GM12878 (cell line): Measurements from ENCODE around the gene SYNPO2L. TPM values are rescaled to one million over a fixed set of nuclear protein-coding genes. Genes with fewer than 3 reads are reported as not detected.

Experiments
- ATAC-seq: fragments of 200-7000 bp; cut with Tn5 transposase; 3 replicates; pipeline ENCODE4 v1.9.1; 2020; ENCODE audit warnings: mild to moderate bottlenecking, moderate library complexity
- BruUV-seq: library from RNA; stranded (reverse); fragments of 400-500 nt; replicated peaks from 2 replicates; lab custom pipeline; 2021; lab: Mats Ljungman, UMichigan
- CTCF ChIA-PET: fragments of 300-600 bp; sonication (Branson Sonifier 250); formaldehyde crosslinking; extraction: SDS; loops from one replicate; lab custom pipeline; 2021; ENCODE audit warnings: inconsistent platforms; lab: Yijun Ruan, JAX
- POLR2A ChIA-PET: fragments of 350-600 bp; formaldehyde crosslinking; extraction: SDS; loops from one replicate; lab custom pipeline; 2021; ENCODE audit warnings: inconsistent platforms; lab: Charles Lee
- RAD21 ChIA-PET: fragments of 300-600 bp; sonication (Branson Sonifier 250); formaldehyde crosslinking; loops from one replicate; lab custom pipeline; 2023; ENCODE audit warnings: antibody characterized with exemption; ENCODE audit not compliant: unreplicated experiment; lab: Charles Lee
- SMC1A ChIA-PET: fragments of 300-600 bp; sonication (Branson Sonifier 250); formaldehyde crosslinking; loops from one replicate; lab custom pipeline; 2023; ENCODE audit not compliant: unreplicated experiment, uncharacterized antibody; lab: Charles Lee
- DNase-seq: peaks from one replicate; pipeline ENCODE4 v3.0.0-alpha.2; 2011; ENCODE audit warnings: low read depth, low spot score
- FAIRE-seq: peaks from 3 replicates; lab custom pipeline; 2011; peaks lifted over from hg19 to GRCh38; lab: Jason Lieb, UNC
- H2AFZ ChIP-seq: 2 replicates; pipeline ENCODE4 v1.6.0; 2011; ENCODE audit warnings: low read depth, low read length, control low read depth; ENCODE audit not compliant: control insufficient read depth
- H3K27ac ChIP-seq: 2 replicates; pipeline ENCODE4 v1.5.1; 2011; ENCODE audit warnings: control low read depth; ENCODE audit not compliant: control insufficient read depth, insufficient read depth
- H3K27me3 ChIP-seq, 2 experiments: replicated peaks in 1 of 2; 2 replicates each; pipeline versions ENCODE4 v1.6.0 to v1.6.1; 2011; ENCODE audit warnings: low read length in 1 of 2; ENCODE audit not compliant: control insufficient read depth in 2 of 2, insufficient read depth in 2 of 2
- H3K36me3 ChIP-seq, 2 experiments: 2 replicates each; pipeline ENCODE4 v1.5.1; 2011; ENCODE audit warnings: low read length in 1 of 2; ENCODE audit not compliant: control insufficient read depth in 2 of 2, insufficient read depth in 2 of 2
- H3K4me1 ChIP-seq: 2 replicates; pipeline ENCODE4 v1.6.1; 2011; ENCODE audit warnings: mild to moderate bottlenecking, low read length, moderate library complexity, mixed read lengths; ENCODE audit not compliant: control insufficient read depth, insufficient read depth
- H3K4me2 ChIP-seq: 2 replicates; pipeline ENCODE4 v1.6.0; 2011; ENCODE audit warnings: control low read depth; ENCODE audit not compliant: control insufficient read depth, insufficient read depth
- H3K4me3 ChIP-seq: fragments of 200-600 bp; sonication (generic); 2 replicates; pipeline ENCODE4 v1.5.1; 2016
- H3K79me2 ChIP-seq: 2 replicates; pipeline ENCODE4 v1.6.0; 2011; ENCODE audit warnings: low read length; ENCODE audit not compliant: control insufficient read depth, insufficient read depth
- H3K9ac ChIP-seq: 2 replicates; pipeline ENCODE4 v1.8.0; 2011; ENCODE audit warnings: low read length, control low read depth, mixed read lengths; ENCODE audit not compliant: control insufficient read depth, insufficient read depth
- H3K9me3 ChIP-seq: replicated peaks from 3 replicates; pipeline ENCODE4 v1.5.1; 2011; ENCODE audit warnings: mild to moderate bottlenecking, low read length; ENCODE audit not compliant: control insufficient read depth, insufficient read depth
- H4K20me1 ChIP-seq: 2 replicates; pipeline ENCODE4 v1.6.0; 2011; ENCODE audit not compliant: control insufficient read depth, insufficient read depth
- ATF3 ChIP-seq: IDR thresholded peaks from 2 replicates; pipeline ENCODE4 v1.6.1; 2011; ENCODE audit warnings: low read depth, mild to moderate bottlenecking, low read length, moderate library complexity, borderline replicate concordance; ENCODE audit errors: extremely low read depth
- CEBPZ ChIP-seq: fragments of 150-350 bp; IDR thresholded peaks from 2 replicates; pipeline ENCODE4 v1.6.1; 2016; ENCODE audit warnings: low read depth, low read length
- CHD1 ChIP-seq: IDR thresholded peaks from 2 replicates; pipeline ENCODE4 v1.6.1; 2012; ENCODE audit warnings: low read depth, low read length, improper control_type of control experiment
- ELK1 ChIP-seq: IDR thresholded peaks from 2 replicates; pipeline ENCODE4 v1.6.1; 2012; ENCODE audit warnings: low read depth, low read length, improper control_type of control experiment
- KDM1A ChIP-seq: fragments of 200-600 bp; sonication (generic); IDR thresholded peaks from 2 replicates; pipeline ENCODE4 v1.6.1; 2016; ENCODE audit warnings: borderline replicate concordance
- MYC ChIP-seq: IDR thresholded peaks from 2 replicates; pipeline ENCODE4 v1.6.1; 2011; ENCODE audit warnings: mild to moderate bottlenecking, low read length, moderate library complexity, inconsistent platforms; ENCODE audit not compliant: insufficient read depth, insufficient replicate concordance, insufficient read length, severe bottlenecking
- NBN ChIP-seq: fragments of 450-650 bp; IDR thresholded peaks from 2 replicates; pipeline ENCODE4 v1.6.1; 2016
- PML ChIP-seq: IDR thresholded peaks from 2 replicates; pipeline ENCODE4 v1.6.1; 2012; ENCODE audit warnings: low read length, inconsistent platforms
- SP1 ChIP-seq: IDR thresholded peaks from one replicate; pipeline ENCODE4 v1.6.1; 2011; ENCODE audit warnings: low read depth, low read length
- TBL1XR1 ChIP-seq: IDR thresholded peaks from 2 replicates; pipeline ENCODE4 v1.6.1; 2012; ENCODE audit warnings: low read depth, low read length, improper control_type of control experiment
- ZBTB33 ChIP-seq: fragments of 450-650 bp; IDR thresholded peaks from 2 replicates; pipeline ENCODE4 v1.6.1; 2017; ENCODE audit warnings: mild to moderate bottlenecking
- ZNF207 ChIP-seq: fragments of 450-650 bp; IDR thresholded peaks from 2 replicates; pipeline ENCODE4 v1.6.1; 2014; ENCODE audit warnings: antibody characterized with exemption, mild to moderate bottlenecking, borderline replicate concordance
- ZNF24 ChIP-seq: fragments of 450-650 bp; IDR thresholded peaks from 2 replicates; pipeline ENCODE4 v1.6.1; 2017; ENCODE audit warnings: antibody characterized with exemption, mild to moderate bottlenecking
- ZNF274 ChIP-seq: IDR thresholded peaks from one replicate; pipeline ENCODE4 v1.8.0; 2011; ENCODE audit not compliant: insufficient read length, insufficient read depth
- ZNF622 ChIP-seq: fragments of 450-650 bp; IDR thresholded peaks from 2 replicates; pipeline ENCODE4 v1.6.1; 2017; ENCODE audit warnings: mild to moderate bottlenecking, inconsistent platforms
- WGBS: methylation state at CpG from one replicate; pipeline ENCODE4 v1.1.6; 2016; ENCODE audit warnings: low lambda C conversion rate; ENCODE audit not compliant: insufficient replicate concordance, insufficient coverage; ENCODE audit errors: missing lambda C conversion rate; 5-methylcytosine and 5-hydroxymethylcytosine counted together
- in situ Hi-C: fragments of 300-500 bp; cut with MboI; formaldehyde crosslinking; loops from 9 replicates; pipeline ENCODE4 v1.14.3; 2018; ENCODE audit warnings: mixed read lengths
- intact Hi-C: fragments of 100-400 bp; cut with micrococcal nuclease; formaldehyde crosslinking; loops from one replicate; pipeline ENCODE4 v1.14.2; 2022; ENCODE audit not compliant: unreplicated experiment
- polyA plus RNA-seq, 11 experiments: library from polyadenylated mRNA; depleted of rRNA in 4 of 11; unstranded in 6 of 11; stranded (reverse) in 5 of 11; fragments of >200 nt; fragmentation: Nextera tagmentation in 4 of 11; fragmentation: Illumina TruSeq in 1 of 11; extraction: Ambion mirVana in 4 of 11; extraction: Trizol in 1 of 11; gene quantifications; 1 replicate in 1 of 11; 2 replicates in 10 of 11; pipeline versions ENCODE4 v1.2.1 to v1.2.3, GENCODE V29; 2011 to 2016; ENCODE audit warnings: inconsistent platforms in 2 of 11, missing spikeins in 2 of 11, low read depth in 1 of 11
- total RNA-seq, 4 experiments: library from RNA; depleted of rRNA in 3 of 4; stranded (reverse); fragments of >200 nt in 3 of 4; fragmentation: Illumina TruSeq in 1 of 4; extraction: Trizol in 1 of 4; gene quantifications; 2 replicates each; pipeline versions ENCODE4 v1.2.1 to v1.2.3, GENCODE V29; 2013 to 2021

SYNPO2L gene
- total and polyA plus RNA-seq, 10 of the 15 experiments (the other 5 are each of a cell fraction or from before 2014, with no cell fraction given), result 0.01 to 2.3 (median 0.59) TPM

- TF ChIP-seq MYC (no peak), ZNF622 (no peak), ZNF274 (no peak), ZNF207 (no peak), SP1 (no peak), PML (0 out of 2 replicates have a peak, but pooled peaks have one; percentile 30), NBN (no peak), ATF3 (no peak)
Observed at GRCh38 chr10:73650537-73651331, 5.1 kb downstream of the SYNPO2L start (continued).

GRCh38 chr10:73649876-73650536, 5.8 kb downstream of the SYNPO2L start:
- in situ Hi-C loops, result no loop called here

More at GRCh38 chr10:73649876-73650536, 5.8 kb downstream of the SYNPO2L start:
- intact Hi-C loops, result loop anchor here (10.0 kb wide), 1 partner anchor 135 kb away; the partner anchor contains the start of genes CHCHD1 and ZSWIM8
- no peak for FAIRE-seq
- POLR2A ChIA-PET, result interaction anchor here (0.8 to 1.7 kb wide), 6 partner anchors 9 to 120 kb away, joined by 3 to 6 read pairs (median 4); no protein-coding TSS in a partner anchor
- RAD21 ChIA-PET, result interaction anchor here (1.2 to 3.5 kb wide), 10 partner anchors 23 to 229 kb away, joined by 3 to 13 read pairs (median 3); partner anchors contain the start of gene SEC24C
- H4K20me1 ChIP-seq, result no peaks in the 10 kb centered on the region
- H3K79me2 ChIP-seq, result no peaks in the 10 kb centered on the region
- H3K4me1 ChIP-seq, result peaks cover 20% of the 10 kb centered on the region
- WGBS, result 90% methylated on average over 6 of the region's 6 CpGs
- no TSS peak for BruUV-seq
- DNase-seq, result no peak
- H3K4me2 ChIP-seq, result no peak overlapping the region; the same call in 1 of the 2 replicates
- no peak overlapping the region for H3K9ac ChIP-seq
- SMC1A ChIA-PET, result interaction anchor here (0.7 to 4.8 kb wide), 12 partner anchors 24 to 461 kb away, joined by 3 to 23 read pairs (median 3); partner anchors contain the start of genes CHCHD1, SEC24C and USP54
- no peaks in the 10 kb centered on the region for H3K9me3 ChIP-seq
- H3K4me3 ChIP-seq, result no peak overlapping the region
- H3K27ac ChIP-seq, result peak overlapping the region; percentile 14; the same call in 1 of the 2 replicates
- H2AFZ ChIP-seq, result no peak overlapping the region; the same call in 1 of the 2 replicates
- H3K36me3 ChIP-seq, result no peaks in the 10 kb centered on the region
- no peaks in the 10 kb centered on the region for H3K27me3 ChIP-seq
- no peak for ATAC-seq
- TF ChIP-seq ZNF24, result no peak
- no peak for TF ChIP-seq TBL1XR1
- no peak for TF ChIP-seq ZBTB33
- no peak for TF ChIP-seq KDM1A
- TF ChIP-seq CHD1, result no peak
- TF ChIP-seq CEBPZ, result no peak
- TF ChIP-seq ELK1, result no peak
- TF ChIP-seq, all 136 proteins: peak for 0
- CTCF ChIA-PET, result interaction anchor here (0.7 to 2.0 kb wide), 6 partner anchors 9 to 229 kb away, joined by 3 to 8 read pairs (median 4); no protein-coding TSS in a partner anchor
